Measurements from ENCODE around the gene MX2. TPM values are rescaled to one million over a fixed set of nuclear protein-coding genes. Genes with fewer than 3 reads are reported as not detected.
"Not testable (repeated sequence)": the region's sequence is repeated elsewhere in the genome, so short reads cannot be mapped to it uniquely, and the experiment has no call there.

The MX2 gene
- total RNA-seq, 2 experiments from 2014 or later: 9.5 to 10.5 TPM

DNA sequence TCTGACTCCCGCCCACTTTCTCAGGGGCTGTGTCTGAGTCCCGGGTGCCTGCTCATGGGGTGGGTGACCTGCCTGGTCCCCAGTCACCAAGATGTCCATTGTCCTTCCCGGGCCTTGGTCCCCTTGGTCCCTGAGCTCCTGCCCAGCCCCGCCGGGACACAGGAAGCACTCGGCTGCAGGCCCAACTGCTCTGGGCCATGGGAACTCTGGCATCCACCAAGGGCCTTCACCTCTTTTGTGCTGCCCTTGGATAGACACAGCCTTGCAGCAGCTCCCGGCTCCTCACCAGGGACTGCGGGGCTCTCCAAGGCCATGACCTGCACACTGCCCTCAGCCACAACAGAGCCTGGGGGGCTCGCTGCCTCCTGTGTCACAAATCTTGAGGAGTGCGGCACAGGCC, 42.1 kb downstream of the MX2 start:
- ChIA-PET POLR2A (no interaction called here), CTCF (no interaction called here)

DNA sequence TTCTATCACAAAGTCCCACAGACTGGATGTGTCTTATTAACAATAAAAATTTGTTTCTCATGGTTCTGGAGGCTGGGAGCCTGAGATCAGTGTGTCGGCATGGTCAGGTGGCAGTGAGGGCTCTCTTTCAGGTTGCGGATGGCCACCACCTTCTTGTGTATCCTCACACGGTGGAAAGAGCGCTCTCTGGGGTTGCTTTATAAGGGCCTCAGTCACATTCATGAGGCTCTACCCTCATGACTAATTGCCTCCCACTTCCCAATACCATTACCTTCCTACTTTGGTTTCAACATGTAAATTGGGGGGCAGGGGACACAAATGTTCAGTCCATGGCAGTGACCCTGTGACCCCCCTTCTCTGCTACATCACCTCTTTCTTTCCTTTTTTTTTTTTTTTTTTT, 43.5 kb downstream of the MX2 start:
- CTCF ChIA-PET: interaction anchor here (0.7 kb wide), 3 partner anchors 31 to 86 kb away, joined by 3 to 6 read pairs (median 4); no protein-coding TSS in a partner anchor
- POLR2A ChIA-PET: interaction anchor here (0.5 kb wide), 1 partner anchor 97 kb away, joined by 6 read pairs; no protein-coding TSS in a partner anchor

DNA sequence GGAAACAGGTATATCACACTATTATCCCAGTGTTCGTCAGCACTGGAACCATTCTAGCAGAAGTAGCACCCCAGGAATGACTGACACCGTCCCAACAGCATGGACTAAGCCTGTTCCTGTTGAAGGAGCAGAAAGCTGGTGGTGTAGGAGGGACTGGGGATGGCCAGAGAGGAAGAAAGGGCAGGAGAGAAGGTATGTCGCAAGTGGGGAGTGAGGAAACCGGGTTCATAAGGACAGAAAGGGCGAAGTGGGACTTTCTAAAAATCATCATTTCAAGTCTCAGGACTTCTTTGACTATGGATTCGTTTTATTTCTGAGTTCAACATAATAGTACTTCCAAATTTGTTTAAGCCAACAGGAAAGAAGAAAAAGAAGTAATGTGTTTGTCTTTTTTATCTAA, 44.5 kb downstream of the MX2 start:
- POLR2A ChIA-PET: no interaction called here

GRCh38 chr21:41407541-41408460, 46.0 kb downstream of the MX2 start:
- CTCF ChIA-PET: no interaction called here

More for the DNA sequence above, 44.5 kb downstream of the MX2 start:
- CTCF ChIA-PET: no interaction called here

DNA sequence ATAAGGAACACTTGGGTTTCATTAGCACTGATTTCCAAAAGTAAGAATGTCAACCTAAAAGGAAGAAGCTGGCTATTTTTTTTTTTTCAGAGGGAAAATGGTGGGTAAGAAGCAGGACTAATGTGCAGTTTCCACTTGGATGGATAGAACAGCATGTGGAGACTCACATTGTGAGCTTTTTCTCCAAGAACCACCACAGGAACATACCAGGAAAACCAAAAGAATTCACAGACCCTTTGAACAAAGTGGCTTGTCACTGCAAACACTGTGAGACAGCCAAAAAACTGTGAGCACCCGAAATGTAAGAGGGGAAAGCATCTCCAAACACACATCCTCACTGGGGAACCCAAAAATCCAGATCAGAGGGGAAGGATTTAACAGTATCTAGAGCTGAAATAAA, 48.5 kb downstream of the MX2 start:
- ChIA-PET CTCF (no interaction called here), POLR2A (no interaction called here)

More at GRCh38 chr21:41407541-41408460, 46.0 kb downstream of the MX2 start:
- POLR2A ChIA-PET: no interaction called here

DNA sequence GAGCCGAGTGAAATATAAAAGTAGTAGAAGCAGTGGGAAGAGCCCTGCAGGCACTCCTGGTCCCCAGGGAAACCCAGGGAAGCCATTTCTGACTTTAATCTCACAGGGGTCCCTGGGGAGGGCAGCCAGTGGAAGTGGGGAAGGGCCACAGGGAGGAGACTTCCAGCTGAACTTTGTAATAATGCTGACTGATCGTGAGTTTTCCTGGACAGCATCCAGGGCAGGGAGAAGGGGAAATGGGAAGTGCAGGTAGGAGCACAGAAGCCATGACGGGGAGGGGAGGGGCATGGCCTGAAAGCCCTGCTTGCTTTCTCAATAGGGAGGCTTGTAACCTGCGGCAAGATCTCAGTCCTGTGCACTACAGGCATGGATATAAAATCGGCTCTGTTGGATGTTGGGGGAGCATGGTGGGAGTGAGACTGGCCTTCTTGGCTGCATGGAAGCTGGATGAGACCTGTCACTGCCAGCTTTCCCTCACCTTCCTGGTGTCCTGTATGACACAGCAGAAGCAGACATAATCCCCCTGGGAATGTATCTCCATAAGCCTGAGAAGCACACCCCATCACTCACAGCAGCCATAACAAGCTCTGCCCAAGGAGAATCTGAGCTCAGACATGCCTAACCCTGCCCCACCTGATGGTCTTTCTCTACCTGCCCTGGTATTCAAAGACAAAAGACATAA, 49.1 kb downstream of the MX2 start:
- ChIA-PET POLR2A (no interaction called here), CTCF (no interaction called here)

- POLR2A ChIA-PET: no interaction called here
- CTCF ChIA-PET: no interaction called here
Measured at GRCh38 chr21:41411449-41412089, 49.7 kb downstream of the MX2 start.

- POLR2A ChIA-PET: not testable (repeated sequence)
- CTCF ChIA-PET: interaction anchor here (1.2 kb wide), 1 partner anchor 134 kb away, joined by 4 read pairs; no protein-coding TSS in a partner anchor
Measured at GRCh38 chr21:41417505-41417904, 55.7 kb downstream of the MX2 start.

GRCh38 chr21:41418393-41418792, 56.6 kb downstream of the MX2 start:
- POLR2A ChIA-PET: no interaction called here
- CTCF ChIA-PET: interaction anchor here (0.5 to 1.2 kb wide), 2 partner anchors 135 to 358 kb away, joined by 3 to 4 read pairs; no protein-coding TSS in a partner anchor

- POLR2A ChIA-PET: interaction anchor here (0.6 to 0.7 kb wide), 2 partner anchors 56 to 126 kb away, joined by 5 read pairs; no protein-coding TSS in a partner anchor
Measured at GRCh38 chr21:41418956-41419680, 57.3 kb downstream of the MX2 start.

DNA sequence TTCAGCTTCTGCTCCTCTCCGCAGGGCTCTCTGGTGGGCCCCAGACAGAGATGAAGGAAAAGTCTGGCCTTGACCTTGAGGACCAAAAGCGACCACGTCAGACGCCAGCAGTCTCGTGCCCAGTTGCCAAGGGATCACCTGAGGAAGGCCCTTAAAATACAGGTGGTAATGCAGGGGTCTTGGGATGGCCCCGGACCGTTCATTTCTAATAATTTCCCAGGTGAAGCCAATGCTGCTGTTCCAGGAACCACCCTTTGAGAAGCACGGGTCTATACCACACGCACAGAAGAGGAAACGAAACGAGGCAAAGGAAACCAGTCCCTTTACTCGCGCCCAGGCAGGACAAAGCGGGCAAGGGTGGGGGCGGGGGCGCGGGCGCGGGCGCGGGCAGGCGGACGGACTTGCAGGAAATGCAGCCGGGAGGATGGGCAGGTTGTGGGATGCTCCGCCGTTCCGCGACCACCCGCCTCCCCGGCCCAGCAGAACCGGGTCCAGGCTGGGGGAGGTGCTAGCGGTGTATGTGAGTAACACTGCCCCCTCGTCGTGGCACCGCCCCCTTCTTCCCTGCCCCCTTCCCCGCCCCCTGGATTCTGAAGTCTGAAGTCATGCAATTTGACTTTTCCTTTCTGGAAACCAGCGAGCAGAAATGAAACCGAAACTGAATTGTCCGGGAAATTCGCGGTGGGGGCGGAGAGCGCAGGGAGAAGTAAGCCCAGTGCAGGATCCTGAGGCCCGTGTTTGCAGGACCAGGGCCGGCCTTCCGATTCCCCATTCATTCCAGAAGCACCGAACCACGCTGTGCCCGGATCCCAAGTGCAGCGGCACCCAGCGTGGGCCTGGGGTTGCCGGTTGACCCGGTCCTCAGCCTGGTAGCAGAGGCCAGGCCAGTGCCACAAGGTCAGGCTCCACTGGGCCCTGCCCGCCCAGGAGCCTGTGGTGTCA, 58.4 kb downstream of the MX2 start:
- ChIA-PET CTCF (no interaction called here), POLR2A (interaction anchor here (0.6 kb wide), 1 partner anchor 57 kb away, joined by 5 read pairs; no protein-coding TSS in a partner anchor)

More at GRCh38 chr21:41418956-41419680, 57.3 kb downstream of the MX2 start:
- CTCF ChIA-PET: interaction anchor here (0.5 to 0.7 kb wide), 2 partner anchors 222 to 357 kb away, joined by 3 to 4 read pairs; no protein-coding TSS in a partner anchor

DNA sequence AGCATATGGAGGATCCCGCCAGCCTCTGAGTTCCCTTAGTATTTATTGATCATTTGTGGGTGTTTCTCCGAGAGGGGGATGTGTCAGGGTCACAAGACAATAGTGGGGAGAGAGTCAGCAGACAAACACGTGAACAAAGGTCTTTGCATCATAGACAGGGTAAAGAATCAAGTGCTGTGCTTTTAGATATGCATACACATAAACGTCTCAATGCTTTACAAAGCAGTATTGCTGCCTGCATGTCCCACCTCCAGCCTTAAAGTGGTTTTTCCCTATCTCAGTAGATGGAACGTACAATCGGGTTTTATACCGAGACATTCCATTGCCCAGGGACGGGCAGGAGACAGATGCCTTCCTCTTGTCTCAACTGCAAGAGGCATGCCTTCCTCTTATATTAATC, 59.2 kb downstream of the MX2 start:
- CTCF ChIA-PET, POLR2A ChIA-PET: not testable (repeated sequence)

DNA sequence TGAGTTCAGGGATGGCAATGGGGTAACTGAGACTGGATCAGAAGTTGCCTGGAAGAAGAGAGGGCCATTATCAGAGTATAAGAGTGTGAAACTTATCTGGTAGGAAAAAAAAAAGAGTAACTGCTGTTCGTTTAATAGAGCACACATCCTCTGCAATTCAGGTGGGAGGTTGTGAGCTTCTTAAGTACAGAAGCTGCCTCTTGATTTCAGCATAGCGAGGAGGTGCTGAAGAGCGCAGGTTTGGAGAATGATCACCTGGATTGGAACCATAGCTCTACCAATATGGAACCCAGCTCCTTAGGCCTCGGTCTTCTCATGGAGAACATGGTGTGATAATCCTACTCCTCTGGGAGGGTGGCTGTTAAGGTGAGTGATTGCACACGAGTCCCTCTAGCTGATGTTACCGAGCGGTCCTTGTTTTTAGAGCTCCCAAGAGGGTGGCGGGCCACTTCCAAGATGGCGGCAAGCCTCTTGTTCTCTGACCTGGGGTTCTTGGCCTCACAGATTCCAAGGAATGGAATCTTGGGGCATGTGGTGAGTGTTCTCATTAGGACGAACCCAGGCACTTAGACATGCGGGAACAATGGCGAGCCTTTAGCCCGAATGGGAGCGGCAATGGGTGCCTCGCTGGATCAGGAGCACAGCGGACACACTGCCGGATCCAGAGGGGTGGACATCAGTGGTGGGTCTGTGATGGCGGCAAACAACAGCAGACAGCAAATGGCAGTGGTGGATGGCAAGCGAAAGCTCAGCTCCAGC, 60.9 kb downstream of the MX2 start:
- POLR2A ChIA-PET: no interaction called here
- CTCF ChIA-PET: no interaction called here

GRCh38 chr21:41423305-41423636, 61.4 kb downstream of the MX2 start:
- POLR2A ChIA-PET, CTCF ChIA-PET: not testable (repeated sequence)

GRCh38 chr21:41425588-41425953, 63.7 kb downstream of the MX2 start:
- ChIA-PET CTCF (no interaction called here), POLR2A (interaction anchor here (0.8 kb wide), 1 partner anchor 56 kb away, joined by 3 read pairs; no protein-coding TSS in a partner anchor)

GRCh38 chr21:41425954-41426675, 64.3 kb downstream of the MX2 start, which contains the start of gene MX1:
MX1 (plus strand) TSS chr21:41426239; CDS start chr21:41432071, 5,832 bp downstream.
- CTCF ChIA-PET: no interaction called here
- POLR2A ChIA-PET: interaction anchor here (0.8 kb wide), 1 partner anchor 57 kb away, joined by 3 read pairs; no protein-coding TSS in a partner anchor
